Lower lobe of right lung (tissue), 2 donors: ENCODE results near the gene GABPB1. TPM values are rescaled to one million over a fixed set of nuclear protein-coding genes. Genes with fewer than 3 reads are reported as not detected.
"Not testable (repeated sequence)": the region's sequence is repeated elsewhere in the genome, so short reads cannot be mapped to it uniquely, and the experiment has no call there.

Experiments
- ATAC-seq, 2 donors: fragments of 200-7000 bp; cut with Tn5 transposase; one replicate each; pipeline ENCODE4 v1.9.1; 2020 to 2022; ENCODE audit warnings: mild to moderate bottlenecking in 2 of 2, moderate library complexity in 2 of 2
- DNase-seq: peaks from one replicate; pipeline ENCODE4 v3.0.0-alpha.2; 2020
- H3K27ac ChIP-seq: fragments of 200-600 bp; one replicate; pipeline ENCODE4 v1.8.0; 2022
- H3K27me3 ChIP-seq: fragments of 200-600 bp; one replicate; pipeline ENCODE4 v1.8.0; 2022; ENCODE audit warnings: low read depth
- H3K36me3 ChIP-seq: fragments of 200-600 bp; one replicate; pipeline ENCODE4 v1.8.0; 2022; ENCODE audit warnings: mild to moderate bottlenecking
- H3K4me1 ChIP-seq: fragments of 200-600 bp; one replicate; pipeline ENCODE4 v1.8.0; 2022
- H3K4me3 ChIP-seq: fragments of 200-600 bp; one replicate; pipeline ENCODE4 v1.8.0; 2022; ENCODE audit warnings: mild to moderate bottlenecking
- H3K9me3 ChIP-seq: fragments of 200-600 bp; one replicate; pipeline ENCODE4 v1.8.0; 2022
- CTCF ChIP-seq: fragments of 200-600 bp; IDR thresholded peaks from one replicate; pipeline ENCODE4 v1.8.0; 2022; ENCODE audit warnings: antibody characterized with exemption, mild to moderate bottlenecking
- intact Hi-C: fragments of 100-400 bp; cut with DNase I; formaldehyde crosslinking; loops from one replicate; pipeline ENCODE4 v1.11.0; 2022
- total RNA-seq: library from RNA; stranded (reverse); fragmentation: NEBNext Ultra II Directional; extraction: Animal tissue kit (Norgen Biotek cat#: 25700); gene quantifications from one replicate; pipeline ENCODE4 v1.2.1, GENCODE V29; 2021
- donor health status: DM: no; HTN: yes; CAD: no; lungs with severe emphysema.

The GABPB1 gene
- total RNA-seq, 1 donor from 2014 or later: 17.8 TPM

- no peaks in the 10 kb centered on the region for H3K36me3 ChIP-seq
- intact Hi-C loops: no loop called here
- H3K4me1 ChIP-seq: no peaks in the 10 kb centered on the region
- TF ChIP-seq CTCF: no peak
- H3K27ac ChIP-seq: peak overlapping the region; percentile 24
- H3K9me3 ChIP-seq: no peaks in the 10 kb centered on the region
- peak; percentile 49 to 50 for ATAC-seq
- no peak for DNase-seq
- no peaks in the 10 kb centered on the region for H3K27me3 ChIP-seq
- no peak overlapping the region for H3K4me3 ChIP-seq
Measured at GRCh38 chr15:50378776-50379175, 23.8 kb upstream of the GABPB1 start.

GRCh38 chr15:50377867-50378751 is 23.1 kb upstream of the GABPB1 start:
- no peaks in the 10 kb centered on the region for H3K9me3 ChIP-seq
- no peak for TF ChIP-seq CTCF
- no peaks in the 10 kb centered on the region for H3K36me3 ChIP-seq
- ATAC-seq (peak; percentile 88 to 95), DNase-seq (no peak)
- H3K4me1 ChIP-seq: no peaks in the 10 kb centered on the region
- no peak overlapping the region for H3K4me3 ChIP-seq
- H3K27me3 ChIP-seq: no peaks in the 10 kb centered on the region
- H3K27ac ChIP-seq: peak overlapping the region; percentile 24
- intact Hi-C loops: no loop called here

GRCh38 chr15:50369564-50369963 is 14.6 kb upstream of the GABPB1 start:
- intact Hi-C loops, H3K36me3 ChIP-seq, DNase-seq, H3K4me1 ChIP-seq, ATAC-seq, H3K9me3 ChIP-seq, H3K4me3 ChIP-seq, H3K27ac ChIP-seq, H3K27me3 ChIP-seq: not testable (repeated sequence)

- Histone ChIP-seq H3K27me3 (no peaks in the 10 kb centered on the region), H3K36me3 (peaks cover 5% of the 10 kb centered on the region), H3K27ac (no peak overlapping the region), H3K4me1 (no peaks in the 10 kb centered on the region), H3K4me3 (no peak overlapping the region), H3K9me3 (no peaks in the 10 kb centered on the region)
- ATAC-seq: no peak
- DNase-seq: no peak
- TF ChIP-seq CTCF: no peak
- intact Hi-C loops: no loop called here
Measured at GRCh38 chr15:50365971-50366370, 11.0 kb upstream of the GABPB1 start.

GRCh38 chr15:50365570-50365969 is 10.6 kb upstream of the GABPB1 start:
- Histone ChIP-seq H3K27me3 (no peaks in the 10 kb centered on the region), H3K9me3 (no peaks in the 10 kb centered on the region), H3K36me3 (peaks cover 7% of the 10 kb centered on the region), H3K4me3 (no peak overlapping the region), H3K27ac (no peak overlapping the region), H3K4me1 (no peaks in the 10 kb centered on the region)
- DNase-seq (no peak), ATAC-seq (no peak)
- intact Hi-C loops: no loop called here
- TF ChIP-seq CTCF: no peak

GRCh38 chr15:50363612-50364011 is 8.6 kb upstream of the GABPB1 start:
- DNase-seq (no peak), ATAC-seq (no peak)
- H3K36me3 ChIP-seq: peaks cover 12% of the 10 kb centered on the region
- no peak for TF ChIP-seq CTCF
- H3K4me3 ChIP-seq: no peak overlapping the region
- no peaks in the 10 kb centered on the region for H3K9me3 ChIP-seq
- no peaks in the 10 kb centered on the region for H3K4me1 ChIP-seq
- no peak overlapping the region for H3K27ac ChIP-seq
- H3K27me3 ChIP-seq: no peaks in the 10 kb centered on the region
- intact Hi-C loops: no loop called here
